Epithelial cell of prostate (primary cell): ENCODE data around the gene PACSIN1.

Experiments
- DNase-seq: peaks from one replicate; pipeline ENCODE4 v3.0.0-alpha.2; 2011; ENCODE audit warnings: low read depth, low spot score
- H3K27ac ChIP-seq: fragments of 450-650 bp; 2 replicates; pipeline ENCODE4 v1.5.1; 2017; ENCODE audit warnings: mild to moderate bottlenecking

Gene PACSIN1

DNA sequence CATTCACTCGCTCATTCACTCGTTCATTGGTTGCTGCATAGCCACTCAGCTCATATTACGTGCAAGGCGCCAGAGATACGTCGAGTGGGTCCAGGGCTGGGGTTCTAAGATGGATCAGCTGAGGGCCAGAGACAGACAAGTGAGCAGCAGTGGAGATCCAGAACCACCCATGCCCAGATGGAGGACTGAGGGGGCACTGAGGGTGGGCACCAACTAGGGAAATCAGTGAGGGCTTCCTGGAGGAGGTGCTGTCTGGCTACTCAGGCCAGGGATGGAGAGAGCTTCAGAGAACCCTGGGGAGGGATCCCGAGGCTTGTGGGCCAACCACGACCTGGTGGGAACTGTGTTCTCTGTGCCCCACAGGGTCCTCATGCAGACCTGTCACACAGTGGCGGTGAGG, 90.6 kb downstream of the PACSIN1 start:
- no peak for DNase-seq
- H3K27ac ChIP-seq: peak overlapping the region; percentile 68

DNA sequence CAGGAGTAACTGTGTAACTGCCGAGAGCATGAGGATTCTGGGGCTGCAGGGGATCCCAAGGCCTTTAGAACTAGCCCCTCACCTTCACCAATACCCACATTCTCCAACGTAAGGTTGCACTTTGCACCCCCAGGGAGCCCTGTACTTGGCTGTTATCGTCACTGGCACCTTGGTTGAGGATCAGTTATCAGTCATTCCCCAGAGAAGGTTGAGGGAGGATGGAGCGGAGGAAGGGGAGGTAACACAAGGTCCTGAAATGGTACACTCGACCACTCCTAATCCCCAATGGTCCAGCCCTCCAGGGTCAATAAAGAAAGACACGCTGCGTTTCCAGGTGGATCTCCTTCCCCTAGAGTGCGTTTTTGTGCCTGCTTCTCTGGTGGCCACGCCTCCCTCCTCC, 91.4 kb downstream of the PACSIN1 start:
- no peak for DNase-seq
- no peak overlapping the region for H3K27ac ChIP-seq

DNA sequence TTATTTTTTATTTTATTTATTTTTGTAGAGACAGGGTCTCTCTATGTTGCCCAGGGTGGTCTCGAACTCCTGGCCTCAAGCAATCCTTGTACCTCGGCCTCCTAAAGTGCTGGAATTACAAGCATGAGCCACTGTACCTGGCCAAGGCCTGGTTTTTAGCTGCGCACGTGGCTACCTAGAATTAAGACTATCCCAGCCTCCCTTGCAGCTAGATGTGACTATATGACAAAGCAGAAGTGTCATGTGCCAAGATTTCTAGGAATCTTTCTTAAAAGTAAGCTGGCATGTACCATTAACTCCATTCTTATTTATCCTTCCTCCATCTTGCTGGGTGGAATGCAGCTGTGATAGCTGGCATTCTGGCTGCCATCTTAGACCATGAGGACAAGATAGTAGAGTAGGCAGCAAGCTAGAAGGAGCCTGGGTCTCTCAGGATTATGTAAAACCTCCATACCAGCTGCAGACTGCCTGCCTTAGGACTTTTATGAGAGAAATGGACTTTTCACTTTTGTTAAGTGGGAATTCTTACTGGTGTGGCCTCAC, 92.4 kb downstream of the PACSIN1 start:
- DNase-seq: no peak
- H3K27ac ChIP-seq: no peak overlapping the region

DNA sequence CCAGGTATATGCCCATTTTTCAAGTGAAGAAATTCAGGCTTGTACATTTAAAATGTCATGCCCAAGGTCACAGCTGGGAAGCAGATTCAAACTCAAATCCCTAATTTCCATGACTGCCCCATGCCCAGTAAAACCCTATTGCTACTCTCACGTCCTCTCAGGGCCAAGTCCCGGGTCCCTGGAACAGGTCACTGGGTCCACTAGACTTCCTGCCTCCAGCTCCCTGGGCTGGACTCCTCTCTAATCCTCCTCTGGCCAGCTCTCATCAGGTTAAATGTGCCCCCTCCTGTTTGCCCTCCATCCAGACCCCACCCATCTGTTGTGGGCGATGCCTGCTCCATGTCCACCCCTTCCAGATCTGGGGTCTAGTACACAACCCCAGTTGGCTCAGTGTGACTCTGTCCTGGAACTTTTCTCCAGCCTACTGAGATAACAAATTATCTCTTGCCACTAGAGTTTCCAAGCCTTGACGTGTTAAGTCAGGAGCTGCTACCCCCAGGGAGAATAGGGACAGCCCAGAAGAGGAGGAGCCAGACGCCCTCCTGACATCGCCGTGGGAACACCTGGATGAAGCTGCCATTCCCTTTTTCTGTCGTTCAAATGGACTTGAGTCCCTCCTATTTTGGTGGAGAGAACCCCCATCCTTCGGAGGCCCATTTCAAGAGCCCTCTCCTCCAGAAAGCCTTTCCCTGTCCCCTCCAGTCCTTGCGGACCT, 93.9 kb downstream of the PACSIN1 start:
- DNase-seq: no peak
- H3K27ac ChIP-seq: no peak overlapping the region

DNA sequence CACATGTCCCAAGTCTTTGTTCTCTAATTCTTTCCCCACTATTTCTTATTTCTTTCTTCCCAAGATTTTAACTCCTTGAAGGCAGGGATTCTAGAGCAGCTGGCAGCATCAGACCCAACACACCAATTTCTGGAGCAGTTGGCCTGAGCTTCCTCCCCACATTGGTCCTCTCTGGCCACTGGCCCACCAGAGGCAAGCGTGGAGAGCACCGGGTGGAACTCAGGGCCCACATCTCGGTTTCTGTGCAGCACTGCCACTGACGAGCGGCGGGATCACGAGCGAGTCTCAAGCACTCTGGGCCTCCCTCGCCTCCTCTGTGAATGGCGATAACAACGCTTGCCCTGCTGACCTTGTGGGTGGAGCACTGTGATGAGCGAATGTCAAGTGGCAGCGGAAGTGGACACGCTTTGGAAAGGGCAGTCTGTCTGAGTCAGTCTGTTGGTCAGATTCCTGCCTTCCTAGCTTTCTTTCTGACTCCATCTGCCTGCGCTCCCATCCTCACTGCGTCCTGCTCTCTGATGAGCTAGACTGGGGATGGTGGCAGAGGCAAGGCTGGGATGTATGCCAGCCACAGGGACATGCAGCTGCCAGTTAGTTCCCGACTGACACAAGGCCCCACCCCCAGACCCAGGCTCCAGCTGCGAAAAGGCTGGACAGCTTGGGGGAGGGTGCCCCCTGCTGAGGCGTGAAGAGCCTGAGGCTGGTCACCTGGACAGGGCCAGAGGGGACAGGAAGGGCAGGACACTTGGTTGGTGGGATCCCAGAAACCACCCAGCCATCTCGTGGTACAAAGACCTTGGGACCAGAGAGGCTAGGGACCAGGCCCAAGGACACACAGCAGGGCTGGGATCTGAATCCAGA, 94.7 kb downstream of the PACSIN1 start:
- H3K27ac ChIP-seq: no peak overlapping the region
- no peak for DNase-seq

DNA sequence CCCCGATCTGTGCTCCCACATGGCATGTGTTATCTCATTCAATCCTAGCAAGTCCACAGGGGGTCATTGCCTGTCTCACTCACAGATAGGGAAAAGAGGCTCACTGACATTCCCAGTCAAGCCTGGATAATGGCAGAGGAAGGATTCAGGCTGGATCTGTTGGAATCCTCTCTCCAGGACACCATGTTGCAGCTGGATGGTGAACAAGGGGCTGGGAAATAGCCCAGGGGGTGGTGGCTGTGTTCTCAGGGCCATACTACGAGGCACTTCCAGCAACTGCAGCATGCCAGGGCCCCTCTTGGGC, 95.3 kb downstream of the PACSIN1 start:
- DNase-seq: no peak
- H3K27ac ChIP-seq: no peak overlapping the region

GRCh38 chr6:34562350-34562749, 96.5 kb downstream of the PACSIN1 start:
- no peak for DNase-seq
- H3K27ac ChIP-seq: no peak overlapping the region

- no peak for DNase-seq
- no peak overlapping the region for H3K27ac ChIP-seq
These were observed 97.1 kb downstream of the PACSIN1 start for GRCh38 chr6:34562861-34563512.

DNA sequence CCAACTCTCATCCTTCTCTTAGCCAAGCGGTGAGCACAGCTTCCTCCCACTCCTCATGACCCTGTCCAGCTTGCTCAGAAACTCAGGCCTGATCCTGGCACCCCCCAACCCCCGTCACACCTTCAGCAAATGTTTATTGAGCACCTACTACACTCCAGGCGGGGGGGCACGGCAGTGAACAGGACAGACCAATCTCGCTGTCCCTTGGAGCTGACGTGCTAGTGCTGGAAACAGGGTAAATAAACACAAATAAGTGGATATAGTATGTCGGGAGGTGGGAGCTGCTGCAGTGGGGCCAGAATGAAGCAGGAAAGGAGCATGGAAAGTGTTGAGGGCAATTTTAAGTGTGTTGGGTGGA, 97.6 kb downstream of the PACSIN1 start:
- H3K27ac ChIP-seq: no peak overlapping the region
- DNase-seq: no peak

GRCh38 chr6:34564181-34564580, 98.3 kb downstream of the PACSIN1 start:
- H3K27ac ChIP-seq: no peak overlapping the region
- no peak for DNase-seq

- no peak for DNase-seq
These were observed 99.9 kb downstream of the PACSIN1 start for GRCh38 chr6:34565722-34566137.

DNA sequence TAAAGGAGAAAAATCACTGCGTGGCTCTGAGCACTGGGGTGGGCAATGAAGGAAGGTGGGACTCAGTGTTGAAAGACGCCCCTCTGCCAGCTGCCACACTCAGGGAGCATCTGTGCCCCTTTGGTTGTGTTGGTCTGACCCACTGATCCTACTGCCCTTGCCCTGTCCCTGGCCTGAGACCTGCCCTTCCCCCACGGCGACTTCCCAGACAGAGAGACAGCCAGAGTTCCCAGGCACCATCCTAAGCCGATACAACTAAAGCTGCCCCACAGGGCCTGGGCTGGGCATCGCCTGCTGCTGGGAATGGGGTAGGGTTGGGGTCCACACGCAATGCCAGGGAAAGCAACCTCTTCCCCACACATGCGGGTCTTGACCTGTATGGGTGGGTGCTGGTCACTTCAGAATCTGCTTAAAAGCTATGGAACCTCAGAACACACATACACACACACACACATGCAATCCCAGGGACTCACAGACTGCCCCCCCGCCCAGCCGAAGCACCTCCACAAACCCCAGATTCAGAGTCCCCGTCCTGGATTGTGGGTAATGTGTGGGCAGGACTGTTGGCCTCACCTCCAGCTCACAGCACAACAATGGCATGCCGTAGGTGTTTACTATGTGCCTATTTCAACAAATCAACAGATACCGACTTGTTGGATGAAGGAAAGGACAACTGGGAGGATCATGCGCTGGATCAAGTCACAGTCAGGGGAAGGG, 101.1 kb downstream of the PACSIN1 start:
- DNase-seq: peak; percentile 44
- H3K27ac ChIP-seq: no peak overlapping the region

More at GRCh38 chr6:34565722-34566137, 99.9 kb downstream of the PACSIN1 start:
- H3K27ac ChIP-seq: no peak overlapping the region

- H3K27ac ChIP-seq: no peak overlapping the region
- DNase-seq: no peak
These were observed 102.7 kb downstream of the PACSIN1 start for GRCh38 chr6:34568341-34569201.

GRCh38 chr6:34569361-34569973, 103.6 kb downstream of the PACSIN1 start:
- no peak overlapping the region for H3K27ac ChIP-seq
- no peak for DNase-seq

GRCh38 chr6:34570066-34570833, 104.4 kb downstream of the PACSIN1 start:
- DNase-seq: no peak
- no peak overlapping the region for H3K27ac ChIP-seq

GRCh38 chr6:34571388-34571787, 105.5 kb downstream of the PACSIN1 start:
- no peak overlapping the region for H3K27ac ChIP-seq
- DNase-seq: no peak

GRCh38 chr6:34572021-34572420, 106.1 kb downstream of the PACSIN1 start:
- DNase-seq: no peak
- no peak overlapping the region for H3K27ac ChIP-seq

DNA sequence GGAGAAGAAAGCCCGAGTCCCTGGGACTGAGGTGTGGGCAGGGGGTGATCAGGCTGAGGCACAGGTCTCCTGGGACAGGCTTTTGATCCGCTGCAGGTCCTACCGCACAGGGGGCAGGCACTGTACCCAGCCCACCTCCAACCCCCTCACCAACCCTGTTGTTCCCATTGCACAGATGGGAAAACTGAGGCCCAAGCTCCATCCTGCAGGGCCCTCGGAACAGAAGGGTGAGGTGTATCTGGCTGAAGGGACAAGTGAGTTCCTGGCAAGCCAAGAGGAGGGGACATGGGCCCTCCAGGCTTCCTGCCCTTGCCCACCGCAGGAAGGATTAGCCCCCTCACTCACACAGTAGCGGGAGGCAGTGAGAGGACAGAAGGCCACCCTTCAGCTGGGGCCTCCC, 106.7 kb downstream of the PACSIN1 start:
- DNase-seq: no peak

More for the DNA sequence above, 106.7 kb downstream of the PACSIN1 start:
- no peak overlapping the region for H3K27ac ChIP-seq
